ENCODE results near the gene KCNN3.
A peak's percentile ranks its signal among the peaks of the same experiment; 100 is the strongest.
"Not testable (repeated sequence)": the region's sequence is repeated elsewhere in the genome, so short reads cannot be mapped to it uniquely, and the experiment has no call there.

Gene KCNN3

DNA sequence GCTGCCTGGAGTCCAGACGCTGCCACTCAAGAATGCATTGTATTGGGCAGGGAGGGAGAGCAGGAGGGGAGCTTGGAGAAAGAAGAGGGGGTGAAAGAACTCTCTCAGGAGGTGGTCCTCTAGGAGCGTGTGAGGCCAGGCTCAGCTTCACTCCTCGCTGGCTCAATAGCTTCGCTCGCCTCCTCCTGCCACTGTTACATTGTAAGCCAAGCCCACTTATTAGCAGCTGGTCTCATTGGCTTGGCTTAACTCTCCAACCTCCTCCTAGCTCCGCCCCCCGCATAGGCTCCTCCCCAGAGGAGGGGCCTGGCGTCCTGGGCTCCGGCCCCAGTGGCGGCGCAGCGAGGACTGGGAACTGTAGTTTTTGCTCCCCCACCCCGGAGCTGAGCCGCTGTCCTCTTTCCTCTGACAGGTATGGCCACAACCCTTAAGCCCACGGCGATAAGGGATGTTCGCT lies at the start of gene KCNN3:
Gene KCNN3 (minus strand): TSS at position 167 of the 457 bp plus-strand sequence. CDS start 317 bp downstream, outside the sequence.
- peak in 57 of 58 donors; percentile 50 to 97 (median 90) for DNase-seq

DNA sequence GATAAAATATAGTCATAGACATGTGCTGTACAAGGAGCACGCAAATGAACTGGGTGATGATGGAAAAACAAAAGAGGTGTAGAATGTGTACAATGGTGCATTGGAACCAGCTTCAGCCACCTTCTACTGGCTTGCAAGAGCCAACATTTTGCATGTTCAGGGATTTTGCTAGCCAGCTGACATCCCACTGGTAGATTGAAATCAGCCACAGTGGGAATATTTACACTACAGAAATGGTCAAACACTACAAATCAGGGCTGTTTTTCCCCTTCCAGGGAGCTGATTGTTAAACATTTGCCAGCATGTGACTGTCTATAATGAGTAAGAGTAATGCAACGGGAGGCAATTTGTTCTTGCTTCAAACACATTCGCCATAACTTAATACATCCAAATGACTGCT lies 43.2 kb upstream of the KCNN3 start:
- no peak for DNase-seq

DNA sequence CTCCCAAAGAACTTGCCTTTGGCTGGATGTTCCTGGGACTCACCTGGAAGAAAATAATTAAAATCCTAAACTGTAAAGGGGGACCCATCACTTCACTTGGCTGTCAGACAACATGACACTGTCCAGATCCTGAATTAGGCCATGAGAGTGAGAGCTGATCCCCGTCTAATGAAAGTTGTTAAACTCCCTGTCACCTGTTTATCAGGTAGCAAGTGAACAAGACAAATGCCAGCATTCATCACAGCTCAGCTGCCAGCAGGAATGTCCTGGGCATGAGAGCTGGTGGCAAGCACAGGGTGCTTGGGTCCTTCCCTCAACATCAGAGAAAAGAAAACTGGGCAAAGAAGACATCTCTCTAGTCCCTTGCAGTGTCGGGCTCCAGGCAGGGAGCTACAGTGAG lies 42.7 kb upstream of the KCNN3 start:
- no peak for DNase-seq

DNA sequence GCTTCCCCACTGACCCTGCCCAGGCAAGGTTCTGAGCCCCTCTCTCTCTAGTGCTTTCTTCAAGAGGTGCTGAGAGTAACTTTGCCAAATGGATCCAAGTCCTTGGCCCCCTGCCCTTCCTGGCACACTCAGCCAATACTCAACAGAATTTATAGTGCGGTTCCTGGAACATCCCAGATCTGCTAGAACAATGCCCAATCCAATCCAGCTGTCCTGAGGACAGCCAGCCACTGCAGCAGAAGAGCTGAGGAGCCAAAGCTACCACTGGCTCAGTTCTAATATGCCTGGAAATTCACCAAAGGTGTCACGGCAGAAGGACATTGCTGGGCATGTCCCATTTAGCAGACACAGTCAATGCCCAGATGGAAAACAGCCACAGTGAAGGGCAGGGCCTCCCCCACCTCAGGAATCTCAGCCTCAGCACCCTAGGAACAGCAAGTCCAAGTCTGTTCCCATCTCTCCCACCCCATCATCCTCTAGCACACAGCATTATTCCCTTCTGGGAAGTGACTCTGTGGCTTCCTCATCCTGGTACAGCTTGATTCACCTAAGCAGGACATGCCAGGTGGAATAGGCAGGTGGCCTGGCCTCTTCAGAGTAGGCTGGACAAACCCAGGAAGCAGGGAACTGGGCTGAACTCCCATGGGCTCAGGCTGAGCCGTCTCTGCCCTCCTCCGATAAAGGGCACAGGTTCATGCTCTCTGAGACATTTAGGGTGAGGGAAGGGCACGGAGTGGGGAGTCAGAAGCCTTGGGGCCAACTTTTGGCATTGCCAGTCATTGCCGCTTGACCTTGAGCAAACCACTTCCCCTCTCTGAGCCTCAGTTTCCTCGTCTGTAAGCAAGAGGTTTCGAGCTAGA lies 41.8 kb upstream of the KCNN3 start:
- peak in 1 of 58 donors; percentile 30 for DNase-seq

DNA sequence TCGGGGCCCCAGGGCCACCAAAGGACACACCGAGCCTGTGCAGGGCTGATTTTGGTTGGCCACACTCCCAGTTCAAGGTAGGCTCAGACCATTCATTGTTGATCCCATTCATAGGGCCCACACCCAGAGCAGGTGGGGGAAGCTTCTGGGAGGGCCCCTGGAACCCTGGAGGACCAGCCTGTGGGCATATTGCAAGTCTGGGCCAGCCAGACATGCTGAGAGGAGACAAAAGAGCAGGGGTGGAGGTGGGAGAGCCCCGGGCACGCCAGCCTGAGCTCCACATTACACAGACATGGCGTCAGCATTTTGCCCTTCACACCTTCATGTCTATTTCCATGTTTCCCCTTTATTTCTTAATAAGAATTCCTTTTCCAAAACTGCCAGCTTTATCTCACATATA lies 40.8 kb upstream of the KCNN3 start:
- DNase-seq: no peak

DNA sequence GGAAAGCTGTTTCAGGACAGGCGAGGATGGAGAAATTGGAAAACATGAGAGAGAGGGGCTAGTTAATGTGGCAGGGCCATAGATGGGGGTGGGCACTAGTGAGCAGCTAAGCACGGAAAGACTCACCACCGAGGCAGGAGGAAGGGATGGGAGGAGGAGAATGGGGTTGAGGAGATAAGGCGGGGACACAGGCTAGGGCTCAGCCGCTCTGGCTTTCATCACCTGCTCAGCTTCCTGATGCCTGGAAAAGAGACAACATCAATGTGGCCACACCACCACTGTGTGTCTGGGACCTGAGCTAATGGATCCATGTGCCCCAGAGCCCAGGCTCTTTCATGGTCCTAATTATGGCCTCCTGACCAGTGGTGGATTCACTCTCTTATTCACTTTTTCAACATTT lies 38.9 kb upstream of the KCNN3 start:
- no peak for DNase-seq

DNA sequence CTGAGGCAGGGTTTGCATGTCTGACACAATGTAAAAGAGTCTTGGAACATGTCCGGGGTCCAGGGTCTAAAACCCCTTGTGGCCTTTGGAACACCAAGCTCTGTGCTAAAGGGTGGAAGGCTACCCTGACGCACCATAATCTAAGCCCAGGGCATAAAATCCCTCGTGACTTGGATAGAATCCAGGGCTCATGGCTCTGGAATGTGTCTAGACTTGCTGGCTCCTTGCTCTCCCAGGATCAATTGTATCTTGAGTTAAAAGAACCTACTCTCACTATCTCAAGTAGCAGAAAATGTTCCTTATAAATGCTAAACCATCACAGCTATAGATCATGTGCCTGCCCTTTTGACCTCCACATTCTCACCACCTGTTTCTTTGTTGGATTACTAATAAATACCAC lies 38.0 kb upstream of the KCNN3 start:
- not testable (repeated sequence) for DNase-seq

DNA sequence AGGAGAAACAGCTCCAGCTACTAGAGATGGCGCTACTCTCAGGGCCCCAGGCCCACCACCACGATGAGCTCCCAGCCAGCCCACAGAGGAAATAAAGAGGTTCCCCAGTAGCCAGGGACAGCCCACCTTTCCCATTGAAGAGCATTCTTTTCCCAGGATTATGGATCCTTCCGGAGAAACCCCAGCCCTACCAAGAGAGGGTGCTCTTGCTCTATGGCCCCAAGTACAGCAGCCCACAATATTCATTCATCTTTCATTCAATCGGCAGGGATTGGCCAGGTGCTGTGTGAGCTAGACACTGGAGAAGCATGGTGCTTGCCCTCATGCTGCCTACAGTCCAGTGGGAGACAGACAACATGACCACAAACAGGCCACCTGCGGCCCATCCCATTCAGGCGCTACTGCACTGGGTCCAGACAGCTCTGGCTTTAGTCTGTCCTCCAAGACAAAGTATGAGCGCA lies 36.6 kb upstream of the KCNN3 start:
- no peak for DNase-seq

DNA sequence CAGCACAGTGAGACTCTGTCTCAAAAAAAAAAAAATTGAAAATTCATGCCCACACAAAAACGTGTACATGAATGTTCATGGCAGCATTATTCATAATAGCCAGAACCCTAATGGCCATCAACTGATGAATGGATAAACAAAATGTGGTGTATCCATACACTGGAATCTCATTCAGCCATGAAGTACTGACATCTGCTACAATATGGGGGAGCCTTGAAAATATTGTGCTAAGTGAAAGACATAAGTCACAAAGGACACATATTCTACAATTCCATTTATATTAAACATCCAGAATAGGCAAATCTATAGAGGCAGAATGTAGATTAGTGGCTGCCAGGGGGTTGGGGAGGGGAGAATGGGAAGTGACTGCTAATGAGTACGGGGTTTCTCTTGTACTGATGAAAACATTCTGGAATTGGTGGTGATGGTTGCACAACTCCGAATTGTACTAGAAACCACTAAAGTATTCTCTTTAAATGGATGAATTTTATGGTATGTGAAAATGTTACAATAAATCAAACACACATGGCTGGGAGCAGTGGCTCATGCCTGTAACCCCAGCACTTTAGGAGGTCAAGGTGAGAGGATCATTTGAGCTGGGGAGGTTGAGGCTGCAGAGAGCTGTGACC lies 33.0 kb upstream of the KCNN3 start:
- DNase-seq: no peak

DNA sequence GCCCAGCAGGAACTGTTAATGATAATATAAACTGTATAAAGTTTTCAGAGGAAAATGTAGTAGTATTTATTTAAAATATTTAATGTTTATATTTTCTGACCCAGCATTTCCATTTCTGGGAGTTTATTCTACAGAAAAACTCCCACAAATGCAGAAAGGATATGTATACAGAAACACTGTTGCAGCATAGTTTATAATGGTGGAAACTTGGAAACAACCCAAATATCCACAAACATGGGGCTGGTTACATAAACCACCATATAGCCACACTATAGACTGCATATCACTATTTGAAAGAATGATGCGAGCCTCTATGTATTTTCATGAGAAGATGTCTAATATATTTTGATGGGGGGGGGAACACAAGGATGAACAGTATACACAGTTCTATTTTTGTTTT lies 31.5 kb upstream of the KCNN3 start:
- no peak for DNase-seq

DNA sequence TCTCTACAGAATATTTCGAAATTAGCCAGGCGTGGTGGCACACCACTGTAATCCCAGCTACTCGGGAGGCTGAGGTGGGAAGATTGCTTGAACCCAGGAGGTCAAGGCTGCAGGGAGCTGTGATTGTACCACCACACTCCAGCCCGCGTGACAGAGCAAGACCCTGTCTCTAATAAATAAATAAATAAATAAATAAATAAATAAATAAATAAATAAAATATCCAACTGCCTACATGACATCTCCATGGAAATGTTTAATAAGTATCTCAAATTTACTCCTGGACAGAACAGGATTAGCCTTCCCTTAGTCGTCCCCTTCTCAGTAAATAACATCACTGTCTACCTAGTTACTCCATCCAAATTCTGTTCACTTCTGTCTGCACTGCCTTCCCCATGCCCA lies 29.0 kb upstream of the KCNN3 start:
- DNase-seq: no peak

DNA sequence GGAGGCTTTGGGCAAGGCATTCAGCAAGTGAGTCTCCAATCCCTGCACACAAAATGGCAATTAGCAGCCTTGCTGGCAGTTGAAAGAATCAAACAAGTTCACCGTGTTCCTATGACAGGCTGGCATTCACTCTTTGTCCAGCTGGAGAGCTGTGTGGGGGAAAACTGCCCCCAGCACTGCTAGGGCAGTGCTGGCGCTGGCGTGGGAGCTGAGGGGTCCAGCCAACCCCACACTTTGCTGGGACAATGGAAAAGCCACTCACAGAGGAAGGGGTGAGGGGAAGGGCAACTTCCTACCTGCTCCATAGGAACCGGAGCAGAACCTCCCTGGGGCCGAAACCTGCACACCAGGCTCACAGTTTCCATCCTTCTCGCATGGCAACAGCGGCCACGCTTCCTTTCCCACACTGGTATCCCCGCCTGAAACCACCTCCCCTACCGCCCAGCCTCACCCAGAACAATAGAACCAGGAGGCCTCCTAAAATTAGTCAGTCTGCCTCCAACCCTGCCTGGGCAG lies 26.7 kb upstream of the KCNN3 start:
- DNase-seq: peak in 48 of 58 donors; percentile 8 to 89 (median 42)

DNA sequence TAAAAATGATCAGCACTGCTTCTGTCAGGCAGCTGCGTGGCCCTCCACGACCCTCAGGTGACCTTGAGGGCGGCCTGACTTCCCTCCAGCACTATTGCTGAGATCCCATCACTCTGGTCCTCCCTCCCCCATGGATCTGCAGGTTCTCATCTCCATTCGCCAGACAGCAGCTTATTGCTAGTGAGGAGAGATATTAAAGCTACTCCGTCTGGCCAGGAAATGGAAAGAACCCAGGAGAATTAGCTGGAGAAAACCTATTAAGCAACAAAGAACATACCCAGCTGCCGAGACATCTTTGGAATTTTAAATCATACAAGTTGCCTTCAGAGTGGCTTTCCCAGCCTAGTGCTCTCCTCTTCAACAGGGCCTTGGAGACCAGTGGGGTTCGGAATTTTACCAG lies 25.7 kb upstream of the KCNN3 start:
- peak in 1 of 58 donors; percentile 17 for DNase-seq

DNA sequence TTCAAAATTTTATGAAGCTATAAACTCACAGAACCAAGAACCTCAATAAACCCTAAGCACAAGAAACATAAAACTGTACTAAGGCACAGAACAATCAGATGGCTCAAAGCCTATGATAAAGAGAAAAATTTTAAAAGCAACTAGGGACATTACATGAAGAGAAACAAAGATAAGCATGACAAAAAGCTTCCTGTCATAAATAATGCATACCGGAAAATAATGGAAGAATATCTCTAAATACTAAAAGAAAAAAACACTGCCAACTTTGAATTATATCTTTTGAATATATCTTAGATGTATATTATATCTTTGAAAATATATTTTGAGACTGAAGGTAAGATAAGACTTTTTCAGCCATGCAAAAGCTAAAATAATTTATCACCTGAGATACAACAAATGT lies 21.4 kb upstream of the KCNN3 start:
- DNase-seq: no peak

DNA sequence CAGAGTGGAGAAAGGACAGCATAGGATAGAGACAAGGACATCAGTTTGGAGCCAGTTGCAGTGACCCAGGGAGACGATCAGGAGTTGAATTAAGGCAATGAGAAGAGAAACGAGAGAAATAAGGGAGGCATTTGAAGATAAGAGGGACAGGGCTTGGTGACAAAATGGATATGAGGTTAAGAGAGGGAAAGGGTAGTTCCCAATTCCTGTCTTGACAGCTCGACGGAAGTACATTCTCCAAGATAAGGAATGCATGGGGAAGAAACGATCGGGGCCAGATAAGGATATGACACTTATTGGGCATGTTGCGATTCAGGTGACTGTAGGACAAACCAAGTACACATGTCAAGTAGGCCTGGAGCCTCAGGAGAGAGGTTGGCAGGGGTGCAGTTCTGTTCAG lies 18.7 kb upstream of the KCNN3 start:
- no peak for DNase-seq

DNA sequence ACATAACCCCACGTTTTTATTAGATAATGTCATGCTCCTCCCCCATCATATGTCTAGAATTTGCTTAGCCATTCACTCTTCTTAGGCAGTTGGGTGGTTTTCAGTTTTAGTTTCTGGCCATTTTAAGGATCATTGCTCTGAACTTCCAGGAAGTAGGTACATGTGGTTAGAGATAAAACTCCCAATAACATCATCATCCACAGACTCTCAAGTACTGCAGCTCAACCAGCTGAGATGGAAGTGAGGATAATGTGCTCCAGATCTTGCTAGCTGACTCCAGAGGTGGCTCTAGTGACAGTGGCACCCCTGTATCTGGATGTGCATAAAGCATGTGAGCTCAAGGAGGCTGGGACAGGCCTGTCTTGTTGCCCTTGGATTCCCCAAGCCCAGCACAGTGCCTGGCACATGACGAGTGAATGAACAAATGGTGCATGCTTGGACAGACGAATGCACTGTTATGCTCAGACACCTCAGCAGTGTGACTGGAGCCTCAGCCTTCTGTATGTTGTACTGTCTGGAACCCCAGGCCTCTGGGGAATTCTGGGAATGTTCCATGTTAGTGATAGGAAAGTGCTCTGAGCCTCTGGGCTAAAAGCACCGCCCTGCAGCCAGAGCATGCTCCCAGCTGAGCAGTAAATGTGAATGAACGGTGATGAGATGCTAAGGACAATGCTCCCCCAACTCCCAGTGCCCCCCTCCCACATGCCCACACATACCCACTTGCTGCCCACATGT lies 16.4 kb upstream of the KCNN3 start:
- DNase-seq: no peak

DNA sequence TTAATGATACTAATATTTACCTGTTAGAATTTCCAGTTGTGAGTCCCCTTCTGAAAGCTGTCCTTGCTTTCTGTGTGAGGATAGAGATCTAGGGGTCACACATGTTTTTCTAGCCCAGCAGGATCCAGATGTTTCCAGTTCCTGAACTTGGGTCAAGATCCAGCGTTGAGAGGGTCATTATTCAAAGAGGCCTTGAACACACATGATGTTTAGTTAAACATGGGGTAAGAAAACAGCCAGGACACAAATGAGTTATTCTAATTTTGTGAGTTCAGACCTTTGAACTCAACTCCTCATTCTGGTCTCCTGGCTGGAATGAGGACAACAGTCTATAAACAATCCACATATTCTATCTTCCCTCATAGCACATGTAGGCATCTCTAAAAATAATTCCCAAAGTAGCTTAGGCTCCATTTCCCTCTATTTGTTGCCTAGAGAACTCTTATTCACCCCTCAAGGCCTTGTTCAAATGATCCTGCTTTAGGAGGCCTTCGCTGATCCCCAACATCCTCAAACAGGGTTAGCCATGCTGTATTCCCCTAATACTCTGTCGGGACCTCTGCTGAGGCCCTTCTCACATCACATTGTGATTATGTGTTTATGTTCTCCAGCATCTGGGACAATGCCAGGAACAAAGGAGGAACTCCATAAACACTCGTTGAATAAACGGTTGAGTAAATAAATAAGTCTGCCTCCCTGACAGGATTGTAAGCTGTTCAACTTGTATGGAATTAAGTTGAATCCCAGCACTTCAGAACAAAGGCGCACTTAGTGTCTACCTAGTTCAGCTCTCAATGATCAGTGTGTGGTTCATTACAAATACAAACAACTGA lies 15.0 kb upstream of the KCNN3 start:
- no peak for DNase-seq

DNA sequence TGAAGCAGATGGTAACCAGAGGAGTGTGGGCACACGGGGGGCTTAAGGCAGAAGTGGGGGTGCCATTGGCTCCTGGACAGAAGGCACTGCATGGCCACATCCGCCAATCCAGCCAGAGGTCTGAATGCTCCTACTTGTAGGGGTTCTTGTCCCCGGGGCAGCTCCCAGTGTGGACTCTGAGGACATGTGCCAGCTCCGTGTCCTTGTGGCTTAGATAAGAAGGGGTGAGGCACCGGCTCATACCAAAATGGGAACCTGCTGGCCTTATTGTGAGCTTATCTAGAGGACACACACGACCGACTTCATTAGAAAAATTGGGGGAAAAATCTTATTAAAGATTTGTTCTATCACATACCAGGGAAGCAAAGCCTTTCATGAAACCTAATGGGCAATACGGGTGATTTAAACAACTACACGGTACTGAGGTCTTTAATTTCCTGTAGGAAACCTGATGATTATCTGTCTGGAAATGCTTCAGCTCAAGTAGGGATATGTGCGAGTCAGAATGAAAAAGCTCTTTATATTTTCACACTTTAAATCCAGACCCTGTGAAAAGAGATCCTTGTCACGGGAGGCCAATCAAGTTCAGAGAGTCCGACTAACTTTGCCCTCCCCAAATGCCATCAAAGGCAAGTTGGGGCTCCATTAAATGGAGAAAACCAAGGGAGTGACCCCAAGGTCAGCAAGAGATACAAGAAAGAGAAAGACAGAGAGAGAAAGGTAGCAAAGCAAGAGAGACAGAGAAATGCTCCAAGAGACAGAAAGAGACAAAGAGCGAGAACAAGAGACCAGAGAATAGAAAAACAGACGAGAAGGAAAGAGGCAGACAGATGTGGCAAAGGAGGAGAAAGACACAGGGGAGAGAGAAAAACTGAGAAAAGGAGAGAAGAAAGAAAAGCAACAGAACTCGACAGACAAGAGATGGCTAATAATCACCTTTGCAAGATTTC lies 14.1 kb upstream of the KCNN3 start:
- DNase-seq: no peak

DNA sequence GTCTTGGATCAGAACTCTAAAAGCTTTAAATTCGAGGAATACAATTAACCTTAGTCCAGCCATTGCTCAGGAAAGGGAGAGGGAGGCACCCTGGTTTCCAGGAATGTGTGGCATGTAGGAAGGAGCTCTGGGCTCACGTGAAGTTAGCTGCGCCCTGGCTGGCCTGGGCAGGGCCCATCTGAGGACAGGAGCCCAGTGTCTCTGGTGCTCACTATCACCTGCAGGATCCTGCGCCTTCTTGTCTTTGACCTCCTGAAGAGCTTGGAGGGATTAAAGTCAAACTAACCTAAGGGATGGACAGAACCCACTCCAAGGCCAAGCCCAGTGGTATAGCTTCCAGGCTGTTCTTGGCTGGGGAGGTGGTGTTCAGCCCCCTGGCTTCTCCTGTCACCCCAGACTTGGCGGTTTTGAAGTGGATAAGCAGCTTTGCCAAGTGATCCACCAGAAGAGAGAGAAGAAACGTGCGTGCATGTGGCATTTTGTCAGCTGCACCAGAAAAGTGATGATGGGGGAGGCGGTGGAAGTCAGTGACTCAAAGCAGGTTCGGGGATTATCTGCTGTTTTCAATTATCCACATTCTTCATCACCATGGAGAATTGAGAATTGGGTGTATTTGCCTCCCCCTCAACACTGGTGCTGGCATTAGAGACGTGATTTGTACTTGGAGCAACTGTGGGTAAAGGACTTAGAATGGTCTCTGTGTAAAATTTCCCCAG lies 11.9 kb upstream of the KCNN3 start:
- no peak for DNase-seq

All from anterior cingulate cortex (tissue), 58 donors.